ENCODE data around the gene PHOSPHO1. TPM values are rescaled to one million over a fixed set of nuclear protein-coding genes. Genes with fewer than 3 reads are reported as not detected.
"Not testable (repeated sequence)": the region's sequence is repeated elsewhere in the genome, so short reads cannot be mapped to it uniquely, and the experiment has no call there.

PHOSPHO1 gene
- total RNA-seq, 4 donors from 2014 or later: not detected

- no peaks in the 10 kb centered on the region for H3K27me3 ChIP-seq
- H3K36me3 ChIP-seq: no peaks in the 10 kb centered on the region
- WGBS, 2 donors (ENCODE audit: low coverage in 1 of 2): 85 to 100% methylated on average over 2 to 3 of the region's 3 CpGs
- H3K27ac ChIP-seq: no peak overlapping the region
- peaks cover 5 to 6% of the 10 kb centered on the region in 2 donors for H3K9me3 ChIP-seq
- DNase-seq: no peak
- intact Hi-C loops (cut with DNase I; ENCODE audit: low total_unique reads): no loop called here
- in situ Hi-C loops (cut with MboI; ENCODE audit: low pct_ligation_motif_present in 1 of 4, low pct_unique_long_range_greater_than_20kb in 1 of 4, low sequenced_read_pairs in 3 of 4): no loop called here
- H3K4me3 ChIP-seq: no peak overlapping the region
- TF ChIP-seq CTCF (IDR thresholded peaks at IDR 0.05) (no peak), EP300 (IDR thresholded peaks at IDR 0.05; ENCODE audit: low read depth) (no peak), POLR2A (IDR thresholded peaks at IDR 0.05) (no peak), POLR2AphosphoS5 (IDR thresholded peaks at IDR 0.05) (no peak)
- H3K4me1 ChIP-seq: peaks cover 0 to 12% (median 3%) of the 10 kb centered on the region in 4 donors
Measured at GRCh38 chr17:49187301-49187700, 43.3 kb downstream of the PHOSPHO1 start.

DNA sequence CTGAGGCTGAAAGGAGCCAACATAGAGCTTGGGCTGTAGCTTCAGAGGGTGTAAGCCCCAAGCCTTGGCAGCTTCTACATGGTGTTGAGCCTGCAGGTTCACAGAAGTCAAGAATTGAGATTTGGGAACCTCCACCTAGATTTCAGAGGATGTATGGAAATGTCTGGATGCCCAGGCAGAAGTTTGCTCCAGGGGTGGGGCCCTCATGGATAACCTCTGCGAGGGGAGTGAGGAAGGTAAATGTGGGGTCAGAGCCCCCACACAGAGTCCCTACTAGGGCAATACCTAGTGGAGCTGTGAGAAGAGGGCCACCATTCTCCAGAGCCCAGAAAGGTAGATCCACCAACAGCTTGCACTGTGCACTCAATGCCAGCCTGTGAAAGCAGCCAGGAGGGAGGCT lies 45.2 kb downstream of the PHOSPHO1 start:
- WGBS, 2 donors (ENCODE audit: low coverage in 1 of 2): 92% methylated on average over 1 of the region's 1 CpG; no CpG with 5 or more reads in 1 of the 2 donors
- H3K27ac ChIP-seq; H3K27me3 ChIP-seq; DNase-seq; H3K9me3 ChIP-seq; H3K4me1 ChIP-seq; H3K36me3 ChIP-seq; in situ Hi-C loops (cut with MboI; ENCODE audit: low pct_ligation_motif_present in 1 of 4, low pct_unique_long_range_greater_than_20kb in 1 of 4, low sequenced_read_pairs in 3 of 4); intact Hi-C loops (cut with DNase I; ENCODE audit: low total_unique reads); H3K4me3 ChIP-seq: not testable (repeated sequence)

- not testable (repeated sequence) for H3K36me3 ChIP-seq, H3K9me3 ChIP-seq, H3K27ac ChIP-seq, H3K4me3 ChIP-seq, H3K4me1 ChIP-seq, H3K27me3 ChIP-seq, DNase-seq
- in situ Hi-C loops (cut with MboI; ENCODE audit: low pct_ligation_motif_present in 1 of 4, low pct_unique_long_range_greater_than_20kb in 1 of 4, low sequenced_read_pairs in 3 of 4): loop anchor here in 1 of 4 donors (5.0 kb wide), 1 partner anchor 43 kb away; no protein-coding TSS in a partner anchor
- intact Hi-C loops (cut with DNase I; ENCODE audit: low total_unique reads): loop anchor here (5.0 kb wide), 1 partner anchor 38 kb away; no protein-coding TSS in a partner anchor
Measured at GRCh38 chr17:49184522-49184921, 46.1 kb downstream of the PHOSPHO1 start.

DNA sequence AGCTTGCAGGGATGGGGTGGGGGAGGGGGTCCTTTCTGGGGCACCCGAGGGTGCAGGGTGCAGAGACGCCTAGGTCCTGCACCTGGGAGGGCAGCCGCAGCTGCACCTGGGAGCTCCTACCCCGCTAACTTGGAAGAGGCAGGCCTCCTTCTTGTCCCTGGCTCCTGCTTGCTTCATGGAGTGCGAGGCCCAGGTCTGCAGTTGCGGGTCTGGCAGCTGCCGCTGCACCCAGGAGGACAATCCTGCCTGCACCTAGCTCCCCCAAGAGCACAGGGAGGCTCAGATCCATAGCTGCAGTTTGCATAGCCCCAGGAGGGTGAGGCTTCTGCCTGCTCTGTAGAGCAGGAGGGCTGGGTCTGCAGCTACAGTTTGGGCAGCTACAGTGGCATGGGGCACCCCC lies 46.8 kb downstream of the PHOSPHO1 start:
- Histone ChIP-seq H3K9me3 (peaks cover 5 to 6% of the 10 kb centered on the region in 2 donors), H3K4me3 (no peak overlapping the region), H3K36me3 (no peaks in the 10 kb centered on the region), H3K27me3 (no peaks in the 10 kb centered on the region), H3K27ac (no peak overlapping the region), H3K4me1 (no peaks in the 10 kb centered on the region)
- WGBS, 2 donors (ENCODE audit: low coverage in 1 of 2): 86% methylated on average over 6 of the region's 7 CpGs; no CpG with 5 or more reads in 1 of the 2 donors
- in situ Hi-C loops (cut with MboI; ENCODE audit: low pct_ligation_motif_present in 1 of 4, low pct_unique_long_range_greater_than_20kb in 1 of 4, low sequenced_read_pairs in 3 of 4): loop anchor here in 1 of 4 donors (5.0 kb wide), 1 partner anchor 44 kb away; no protein-coding TSS in a partner anchor
- TF ChIP-seq POLR2AphosphoS5 (IDR thresholded peaks at IDR 0.05) (no peak), POLR2A (IDR thresholded peaks at IDR 0.05) (no peak), CTCF (IDR thresholded peaks at IDR 0.05) (no peak), EP300 (IDR thresholded peaks at IDR 0.05; ENCODE audit: low read depth) (no peak)
- DNase-seq: no peak
- intact Hi-C loops (cut with DNase I; ENCODE audit: low total_unique reads): loop anchor here (5.0 kb wide), 1 partner anchor 38 kb away; no protein-coding TSS in a partner anchor

DNA sequence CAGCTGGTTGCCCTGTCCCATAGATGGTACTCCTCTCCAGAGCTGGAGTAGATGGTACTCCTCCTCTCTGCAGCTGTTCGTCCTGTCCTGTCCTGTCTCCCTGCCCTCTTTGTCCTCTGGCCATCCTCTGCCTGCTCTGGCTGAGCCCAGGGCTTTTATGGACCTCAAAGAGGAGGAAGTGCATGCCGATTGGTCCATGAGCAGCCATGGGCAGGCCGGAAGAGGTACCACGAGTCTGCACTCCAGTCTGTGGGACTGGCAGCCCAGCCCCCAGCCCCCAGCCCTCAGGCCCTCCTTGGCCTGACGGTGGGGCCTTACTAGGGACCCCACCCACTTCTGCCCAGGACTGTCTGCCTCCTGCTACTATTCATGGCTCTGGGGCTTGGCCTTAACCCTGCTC lies 47.2 kb downstream of the PHOSPHO1 start:
- WGBS, 2 donors (ENCODE audit: low coverage in 1 of 2): 75% methylated on average over 5 of the region's 5 CpGs; no CpG with 5 or more reads in 1 of the 2 donors
- in situ Hi-C loops (cut with MboI; ENCODE audit: low pct_ligation_motif_present in 1 of 4, low pct_unique_long_range_greater_than_20kb in 1 of 4, low sequenced_read_pairs in 3 of 4): loop anchor here in 1 of 4 donors (5.0 kb wide), 1 partner anchor 44 kb away; no protein-coding TSS in a partner anchor
- intact Hi-C loops (cut with DNase I; ENCODE audit: low total_unique reads): loop anchor here (5.0 kb wide), 1 partner anchor 39 kb away; no protein-coding TSS in a partner anchor
- H3K4me1 ChIP-seq: no peaks in the 10 kb centered on the region
- H3K4me3 ChIP-seq: no peak overlapping the region
- no peaks in the 10 kb centered on the region for H3K36me3 ChIP-seq
- H3K27ac ChIP-seq: no peak overlapping the region
- TF ChIP-seq POLR2AphosphoS5 (IDR thresholded peaks at IDR 0.05): no peak
- no peak for TF ChIP-seq CTCF (IDR thresholded peaks at IDR 0.05)
- TF ChIP-seq EP300 (IDR thresholded peaks at IDR 0.05; ENCODE audit: low read depth): no peak
- no peak for TF ChIP-seq POLR2A (IDR thresholded peaks at IDR 0.05)
- peaks cover 5 to 6% of the 10 kb centered on the region in 2 donors for H3K9me3 ChIP-seq
- no peak for DNase-seq
- no peaks in the 10 kb centered on the region for H3K27me3 ChIP-seq

All from transverse colon (tissue), 4 donors.